OCI-LY3 (cell line): ENCODE measurements around the gene OBSL1.

Experiments
- H2AFZ ChIP-seq: fragments of 200-600, 300-600 bp; shearing (Covaris generic); 2 replicates; pipeline ENCODE4 v1.6.0; 2014; ENCODE audit warnings: antibody characterized with exemption, low read depth, low read length
- H3K27ac ChIP-seq: fragments of 200-600, 300-600 bp; sonication (generic); 2 replicates; pipeline ENCODE4 v1.5.1; 2014; ENCODE audit warnings: mild to moderate bottlenecking, low read length, moderate library complexity, mixed read lengths
- H3K27me3 ChIP-seq: fragments of 200-600, 300-600 bp; sonication (generic); 2 replicates; pipeline ENCODE4 v1.6.1; 2014; ENCODE audit warnings: low read depth, low read length, mixed read lengths
- H3K36me3 ChIP-seq: fragments of 200-600, 300-600 bp; sonication (generic); replicated peaks from 2 replicates; pipeline ENCODE3; 2014; ENCODE audit warnings: low read depth, low read length, mixed read lengths
- H3K4me1 ChIP-seq: fragments of 300-600, 200-600 bp; sonication (generic); 2 replicates; pipeline ENCODE4 v1.6.1; 2014; ENCODE audit warnings: low read length, mixed read lengths
- H3K4me2 ChIP-seq: fragments of 200-600, 300-600 bp; sonication (generic); 2 replicates; pipeline ENCODE4 v1.6.1; 2014; ENCODE audit warnings: low read length, mixed read lengths
- H3K4me3 ChIP-seq: fragments of 300-600, 200-600 bp; sonication (generic); 2 replicates; pipeline ENCODE4 v1.5.1; 2014; ENCODE audit warnings: antibody characterized with exemption, mild to moderate bottlenecking, low read length, moderate library complexity
- H3K79me2 ChIP-seq: fragments of 300-600, 200-600 bp; shearing (Covaris generic); 2 replicates; pipeline ENCODE4 v1.6.1; 2014; ENCODE audit warnings: mild to moderate bottlenecking, low read length, mixed read lengths
- H3K9ac ChIP-seq: fragments of 300-600, 200-600 bp; shearing (Covaris generic); 2 replicates; pipeline ENCODE4 v1.6.0; 2014; ENCODE audit warnings: mild to moderate bottlenecking, low read length, moderate library complexity
- H3K9me3 ChIP-seq: fragments of 200-600, 300-600 bp; shearing (Covaris generic); 2 replicates; pipeline ENCODE4 v1.6.1; 2014; ENCODE audit warnings: low read length, mixed read lengths; ENCODE audit not compliant: insufficient read depth
- H4K20me1 ChIP-seq: fragments of 200-600, 300-600 bp; sonication (generic); 2 replicates; pipeline ENCODE4 v1.6.1; 2016; ENCODE audit warnings: low read length, mixed read lengths; ENCODE audit not compliant: insufficient read depth
- CTCF ChIP-seq: fragments of 200-600, 300-600 bp; sonication (generic); IDR thresholded peaks from 2 replicates; pipeline ENCODE4 v1.5.1; 2014; ENCODE audit warnings: antibody characterized with exemption, low read length, low read depth
- EZH2phosphoT487 ChIP-seq: fragments of 200-600 bp; shearing (Covaris generic); IDR thresholded peaks from 2 replicates; pipeline ENCODE4 v1.6.1; 2018; ENCODE audit warnings: antibody characterized with exemption, mixed run types, low read depth

Gene OBSL1

GRCh38 chr2:219613461-219614070, 42.2 kb upstream of the OBSL1 start:
- Histone ChIP-seq H3K4me3 (no peak overlapping the region), H4K20me1 (no peaks in the 10 kb centered on the region), H2AFZ (no peak overlapping the region), H3K36me3 (no peaks in the 10 kb centered on the region), H3K9ac (no peak overlapping the region), H3K9me3 (no peaks in the 10 kb centered on the region), H3K27ac (no peak overlapping the region), H3K4me1 (peaks cover 10% of the 10 kb centered on the region), H3K27me3 (no peaks in the 10 kb centered on the region), H3K79me2 (no peaks in the 10 kb centered on the region), H3K4me2 (no peak overlapping the region)
- TF ChIP-seq CTCF (no peak), EZH2phosphoT487 (no peak)

- Histone ChIP-seq H3K9me3 (no peaks in the 10 kb centered on the region), H3K27me3 (no peaks in the 10 kb centered on the region), H3K79me2 (no peaks in the 10 kb centered on the region), H2AFZ (no peak overlapping the region), H4K20me1 (no peaks in the 10 kb centered on the region), H3K36me3 (no peaks in the 10 kb centered on the region), H3K4me2 (peak overlapping the region; percentile 46), H3K27ac (no peak overlapping the region), H3K9ac (no peak overlapping the region), H3K4me3 (0 out of 2 replicates have a peak overlapping the region, but pooled peaks have one; percentile 21), H3K4me1 (peaks cover 10% of the 10 kb centered on the region)
- TF ChIP-seq EZH2phosphoT487: no peak
Observed at GRCh38 chr2:219612577-219613286, 41.4 kb upstream of the OBSL1 start.

GRCh38 chr2:219611866-219612576, 40.7 kb upstream of the OBSL1 start:
- Histone ChIP-seq H3K36me3 (no peaks in the 10 kb centered on the region), H2AFZ (no peak overlapping the region), H4K20me1 (no peaks in the 10 kb centered on the region), H3K4me2 (peak overlapping the region; percentile 46; the same call in 1 of the 2 replicates), H3K9ac (no peak overlapping the region), H3K79me2 (no peaks in the 10 kb centered on the region), H3K27me3 (no peaks in the 10 kb centered on the region), H3K4me3 (no peak overlapping the region), H3K27ac (no peak overlapping the region), H3K9me3 (no peaks in the 10 kb centered on the region), H3K4me1 (peaks cover 10% of the 10 kb centered on the region)
- TF ChIP-seq EZH2phosphoT487 (no peak), CTCF (no peak)

- H3K4me2 ChIP-seq: no peak overlapping the region
- H4K20me1 ChIP-seq: no peaks in the 10 kb centered on the region
- no peak overlapping the region for H2AFZ ChIP-seq
- H3K36me3 ChIP-seq: no peaks in the 10 kb centered on the region
- H3K27ac ChIP-seq: no peak overlapping the region
- H3K9me3 ChIP-seq: no peaks in the 10 kb centered on the region
- H3K4me3 ChIP-seq: no peak overlapping the region
- no peaks in the 10 kb centered on the region for H3K79me2 ChIP-seq
- no peaks in the 10 kb centered on the region for H3K27me3 ChIP-seq
- peaks cover 10% of the 10 kb centered on the region for H3K4me1 ChIP-seq
- no peak overlapping the region for H3K9ac ChIP-seq
- TF ChIP-seq CTCF (no peak), EZH2phosphoT487 (no peak)
Observed at GRCh38 chr2:219611306-219611705, 40.0 kb upstream of the OBSL1 start.
